RWPE1 (cell line): ENCODE data around the gene POLR3A.
A peak's percentile ranks its signal among the peaks of the same experiment; 100 is the strongest.

Source experiments
- CTCF ChIA-PET: fragments of 350-600 bp; sonication (Branson Sonifier 250); formaldehyde crosslinking; extraction: SDS; loops from one replicate; lab custom pipeline; 2021; lab: Yijun Ruan, JAX
- POLR2A ChIA-PET: fragments of 400-600 bp; formaldehyde crosslinking; extraction: SDS; loops from one replicate; lab custom pipeline; 2020; ENCODE audit warnings: antibody characterized with exemption; ENCODE audit not compliant: low non-redundant PET; lab: Yijun Ruan, JAX
- DNase-seq: peaks from one replicate; pipeline ENCODE4 v3.0.0; 2012; ENCODE audit warnings: low spot score
- H3K27ac ChIP-seq: fragments of 450-650 bp; 2 replicates; pipeline ENCODE4 v1.5.1; 2017
- CTCF ChIP-seq: fragments of 450-650 bp; conservative IDR thresholded peaks from 2 replicates; pipeline ENCODE4 v1.5.1; 2017; ENCODE audit warnings: low read depth, mild to moderate bottlenecking

Gene POLR3A

GRCh38 chr10:78047314-78047891, 18.1 kb upstream of the POLR3A start:
- H3K27ac ChIP-seq: no peak overlapping the region
- POLR2A ChIA-PET: no interaction called here
- peak; percentile 91 for TF ChIP-seq CTCF
- DNase-seq: peak; percentile 75
- CTCF ChIA-PET: interaction anchor here (0.5 to 2.6 kb wide), 43 partner anchors 9 to 1926 kb away, joined by 3 to 22 read pairs (median 4); no protein-coding TSS in a partner anchor

- ChIA-PET POLR2A (no interaction called here), CTCF (interaction anchor here (0.5 to 2.6 kb wide), 25 partner anchors 9 to 1149 kb away, joined by 3 to 22 read pairs (median 4); no protein-coding TSS in a partner anchor)
- H3K27ac ChIP-seq: no peak overlapping the region
- no peak for DNase-seq
- TF ChIP-seq CTCF: no peak
These were observed 17.5 kb upstream of the POLR3A start for GRCh38 chr10:78046711-78047269.

GRCh38 chr10:78045856-78046255, 16.5 kb upstream of the POLR3A start:
- no peak for DNase-seq
- TF ChIP-seq CTCF: no peak
- peak overlapping the region; percentile 33; the same call in 1 of the 2 replicates for H3K27ac ChIP-seq
- POLR2A ChIA-PET: interaction anchor here (0.6 kb wide), 1 partner anchor 122 kb away, joined by 5 read pairs; no protein-coding TSS in a partner anchor
- CTCF ChIA-PET: interaction anchor here (0.6 to 2.6 kb wide), 4 partner anchors 126 to 1163 kb away, joined by 3 to 22 read pairs (median 4); no protein-coding TSS in a partner anchor

GRCh38 chr10:78045237-78045636, 15.9 kb upstream of the POLR3A start:
- no peak for DNase-seq
- ChIA-PET CTCF (interaction anchor here (2.6 kb wide), 1 partner anchor 1150 kb away, joined by 22 read pairs; no protein-coding TSS in a partner anchor), POLR2A (no interaction called here)
- H3K27ac ChIP-seq: peak overlapping the region; percentile 33
- TF ChIP-seq CTCF: no peak

GRCh38 chr10:78044699-78045098, 15.4 kb upstream of the POLR3A start:
- TF ChIP-seq CTCF: no peak
- peak overlapping the region; percentile 33 for H3K27ac ChIP-seq
- no peak for DNase-seq
- ChIA-PET POLR2A (no interaction called here), CTCF (no interaction called here)

GRCh38 chr10:78044179-78044578, 14.9 kb upstream of the POLR3A start:
- no peak for DNase-seq
- H3K27ac ChIP-seq: peak overlapping the region; percentile 33; the same call in 1 of the 2 replicates
- CTCF ChIA-PET: no interaction called here
- POLR2A ChIA-PET: no interaction called here
- TF ChIP-seq CTCF: no peak
